ENCODE results near the gene MGRN1. TPM values are rescaled to one million over a fixed set of nuclear protein-coding genes. Genes with fewer than 3 reads are reported as not detected.
A peak's percentile ranks its signal among the peaks of the same experiment; 100 is the strongest.

Gene MGRN1
- total and polyA plus RNA-seq, 2 donors (not counting 1 experiment from before 2014, with no cell fraction given), result 22.7 to 89.2 TPM

DNA sequence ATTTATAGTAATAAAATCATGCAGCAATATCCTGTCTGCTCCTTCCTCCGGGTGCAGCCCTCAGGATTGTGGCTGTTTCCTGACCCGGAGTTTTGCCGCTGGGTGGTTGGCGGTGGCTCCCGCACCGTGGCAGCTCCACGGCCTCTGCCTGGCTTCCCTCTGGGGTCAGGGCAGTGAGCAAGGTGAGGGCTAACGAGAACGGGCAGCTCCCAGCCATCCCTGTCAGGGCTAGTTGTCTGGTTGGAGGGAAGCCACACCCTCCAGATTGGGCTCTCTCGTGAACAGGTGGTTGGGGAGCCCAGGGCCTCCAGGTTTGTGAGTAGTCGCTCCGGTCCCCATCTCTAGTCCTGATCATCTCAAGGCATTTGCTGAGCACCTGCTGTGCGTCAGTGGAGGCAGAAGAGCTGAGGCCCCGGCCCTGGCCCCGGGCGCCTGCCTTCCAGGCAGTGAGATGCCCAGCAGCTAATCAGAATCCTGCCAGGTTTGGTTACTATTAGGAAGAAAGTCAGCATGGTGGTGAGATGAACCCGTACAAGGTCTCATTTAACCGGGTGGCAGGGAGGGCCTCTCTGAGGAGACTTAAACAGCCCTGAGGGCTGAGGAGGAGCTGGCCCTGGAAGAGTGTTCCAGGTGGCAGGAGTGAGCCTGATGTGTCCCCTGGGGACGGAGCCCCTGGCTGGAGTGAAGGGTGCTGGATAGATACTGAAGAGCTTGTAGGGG is 66.5 kb downstream of the MGRN1 start:
- H3K9me3 ChIP-seq (ENCODE audit: control extremely low read depth in 1 of 3, control insufficient read depth in 2 of 3, insufficient read depth in 1 of 3, low read length in 2 of 3), result no peaks in the 10 kb centered on the region
- Mint-ChIP-seq H3K4me1 (peaks cover 22% of the 10 kb centered on the region), H3K27ac (no peak overlapping the region), H3K27me3 (no peaks in the 10 kb centered on the region), H3K4me3 (peak overlapping the region; percentile 49), H3K9me3 (ENCODE audit: insufficient read depth) (no peaks in the 10 kb centered on the region)
- H4K20me1 ChIP-seq (ENCODE audit: control insufficient read depth, insufficient read depth, low read length, poor library complexity, severe bottlenecking), result peaks cover 13% of the 10 kb centered on the region
- 86% methylated on average over 18 of the region's 19 CpGs for WGBS (ENCODE audit: insufficient coverage)
- H3K27ac ChIP-seq (ENCODE audit: low read length in 2 of 2), result no peak overlapping the region
- H3K79me2 ChIP-seq (ENCODE audit: control insufficient read depth, insufficient read depth, low read length), result peaks cover 16% of the 10 kb centered on the region
- no peak for TF ChIP-seq CTCF (IDR thresholded peaks at IDR 0.05)
- TF ChIP-seq EZH2 (IDR thresholded peaks at IDR 0.05; ENCODE audit: borderline replicate concordance, insufficient read depth, low read depth, low read length, poor library complexity, severe bottlenecking), result no peak
- no peak overlapping the region for H3K4me3 ChIP-seq (ENCODE audit: control extremely low read depth in 1 of 5, extremely low read depth in 1 of 5, insufficient read depth in 1 of 5, low read depth in 2 of 5, low read length in 4 of 5)
- ChIA-PET CTCF (no interaction called here), POLR2A (no interaction called here)
- H3K36me3 ChIP-seq (replicated peaks in 1 of 2; ENCODE audit: control extremely low read depth in 1 of 2, control insufficient read depth in 1 of 2, extremely low read depth in 1 of 2, insufficient read depth in 2 of 2, low read length in 1 of 2), result peaks cover 0 to 20% of the 10 kb centered on the region in 2 experiments
- no peak for DNase-seq
- H3K27me3 ChIP-seq (replicated peaks in 1 of 4; ENCODE audit: control extremely low read depth in 1 of 4, control insufficient read depth in 3 of 4, insufficient read depth in 4 of 4, low read length in 3 of 4), result no peaks in the 10 kb centered on the region
- H3K4me2 ChIP-seq (replicated peaks; ENCODE audit: low read depth, low read length, poor library complexity, severe bottlenecking), result no peak overlapping the region
- H3K9ac ChIP-seq (ENCODE audit: low read length), result no peak overlapping the region
- no peak for ATAC-seq (ENCODE audit: low read depth)
- H2AFZ ChIP-seq (ENCODE audit: insufficient read depth, low read depth, low read length, poor library complexity, severe bottlenecking), result no peak overlapping the region
- peaks cover 15 to 19% of the 10 kb centered on the region in 2 donors for H3K4me1 ChIP-seq (ENCODE audit: control insufficient read depth in 2 of 2, insufficient read depth in 2 of 2, low read length in 2 of 2)
- intact Hi-C loops (cut with micrococcal nuclease), result loop anchor here (5.0 kb wide), 2 partner anchors 384 to 419 kb away; partner anchors contain the start of gene TFAP4

GRCh38 chr16:4691666-4692412 is 67.2 kb downstream of the MGRN1 start:
- CTCF ChIA-PET, result no interaction called here
- Mint-ChIP-seq H3K4me1 (peaks cover 22% of the 10 kb centered on the region), H3K27ac (no peak overlapping the region), H3K4me3 (no peak overlapping the region), H3K9me3 (ENCODE audit: insufficient read depth) (no peaks in the 10 kb centered on the region), H3K27me3 (no peaks in the 10 kb centered on the region)
- no peak overlapping the region for H3K27ac ChIP-seq (ENCODE audit: low read length in 2 of 2)
- intact Hi-C loops (cut with micrococcal nuclease), result loop anchor here (2.0 to 5.0 kb wide), 4 partner anchors 67 to 420 kb away; partner anchors contain the start of genes HMOX2, MGRN1 and TFAP4
- WGBS (ENCODE audit: insufficient coverage), result 83% methylated on average over 11 of the region's 20 CpGs
- H3K9me3 ChIP-seq (ENCODE audit: control extremely low read depth in 1 of 3, control insufficient read depth in 2 of 3, insufficient read depth in 1 of 3, low read length in 2 of 3), result no peaks in the 10 kb centered on the region
- ATAC-seq (ENCODE audit: low read depth) (no peak), DNase-seq (no peak)
- no peaks in the 10 kb centered on the region for H3K27me3 ChIP-seq (replicated peaks in 1 of 4; ENCODE audit: control extremely low read depth in 1 of 4, control insufficient read depth in 3 of 4, insufficient read depth in 4 of 4, low read length in 3 of 4)
- peaks cover 15 to 19% of the 10 kb centered on the region in 2 donors for H3K4me1 ChIP-seq (ENCODE audit: control insufficient read depth in 2 of 2, insufficient read depth in 2 of 2, low read length in 2 of 2)
- peak overlapping the region; percentile 92 for H3K4me2 ChIP-seq (replicated peaks; ENCODE audit: low read depth, low read length, poor library complexity, severe bottlenecking)
- H3K79me2 ChIP-seq (ENCODE audit: control insufficient read depth, insufficient read depth, low read length), result peaks cover 16% of the 10 kb centered on the region
- peaks cover 0 to 20% of the 10 kb centered on the region in 2 experiments for H3K36me3 ChIP-seq (replicated peaks in 1 of 2; ENCODE audit: control extremely low read depth in 1 of 2, control insufficient read depth in 1 of 2, extremely low read depth in 1 of 2, insufficient read depth in 2 of 2, low read length in 1 of 2)
- H3K4me3 ChIP-seq (ENCODE audit: control extremely low read depth in 1 of 5, extremely low read depth in 1 of 5, insufficient read depth in 1 of 5, low read depth in 2 of 5, low read length in 4 of 5), result no peak overlapping the region
- POLR2A ChIA-PET, result no interaction called here
- no peak overlapping the region for H3K9ac ChIP-seq (ENCODE audit: low read length)
- no peak overlapping the region for H2AFZ ChIP-seq (ENCODE audit: insufficient read depth, low read depth, low read length, poor library complexity, severe bottlenecking)
- peaks cover 13% of the 10 kb centered on the region for H4K20me1 ChIP-seq (ENCODE audit: control insufficient read depth, insufficient read depth, low read length, poor library complexity, severe bottlenecking)
- TF ChIP-seq EZH2 (IDR thresholded peaks at IDR 0.05; ENCODE audit: borderline replicate concordance, insufficient read depth, low read depth, low read length, poor library complexity, severe bottlenecking), result no peak

Measured in B cell (primary cell).